Spleen (tissue), 11 donors: Measurements from ENCODE around the gene ELF2. TPM values are rescaled to one million over a fixed set of nuclear protein-coding genes. Genes with fewer than 3 reads are reported as not detected.
A peak's percentile ranks its signal among the peaks of the same experiment; 100 is the strongest.

ENCODE experiments used
- DNase-seq: peaks from one replicate; pipeline ENCODE4 v3.0.0-alpha.2; 2020
- H3K27ac ChIP-seq, 8 donors: fragments of 200-600 bp; sonication (generic) in 7 of 8; 1 replicate in 4 of 8; 2 replicates in 4 of 8; pipeline versions ENCODE4 v1.5.0 to v1.8.0; 2016 to 2021; ENCODE audit warnings: inconsistent platforms in 4 of 8, mild to moderate bottlenecking in 4 of 8, moderate library complexity in 1 of 8
- H3K27me3 ChIP-seq, 7 donors: fragments of 200-600 bp; sonication (generic) in 6 of 7; replicated peaks in 1 of 7; 1 replicate in 4 of 7; 2 replicates in 3 of 7; pipeline versions ENCODE4 v1.5.0 to v1.8.0; 2016 to 2021; ENCODE audit warnings: inconsistent platforms in 3 of 7, mild to moderate bottlenecking in 1 of 7
- H3K36me3 ChIP-seq, 6 donors: fragments of 200-600 bp; sonication (generic) in 5 of 6; 1 replicate in 4 of 6; 2 replicates in 2 of 6; pipeline versions ENCODE4 v1.5.0 to v1.8.0; 2016 to 2021; ENCODE audit warnings: inconsistent platforms in 2 of 6
- H3K4me1 ChIP-seq, 6 donors: fragments of 200-600 bp; sonication (generic) in 5 of 6; 1 replicate in 3 of 6; 2 replicates in 3 of 6; pipeline versions ENCODE4 v1.5.0 to v1.8.0; 2016 to 2021; ENCODE audit warnings: inconsistent platforms in 3 of 6
- H3K4me3 ChIP-seq, 8 donors: fragments of 200-600 bp; sonication (generic) in 7 of 8; 1 replicate in 4 of 8; 2 replicates in 4 of 8; pipeline versions ENCODE4 v1.5.0 to v1.8.0; 2016 to 2021; ENCODE audit warnings: inconsistent platforms in 4 of 8, mild to moderate bottlenecking in 4 of 8, moderate library complexity in 2 of 8
- H3K9me3 ChIP-seq, 8 donors: fragments of 200-600 bp; sonication (generic) in 7 of 8; 1 replicate in 4 of 8; 2 replicates in 4 of 8; pipeline versions ENCODE4 v1.5.0 to v1.8.0; 2016 to 2021; ENCODE audit warnings: inconsistent platforms in 4 of 8
- CTCF ChIP-seq, 11 experiments: fragments of 200-600 bp in 7 of 11; fragments of 450-650 bp in 4 of 11; sonication (generic) in 4 of 11; IDR thresholded peaks in 8 of 11; conservative IDR thresholded peaks in 3 of 11; 1 replicate in 7 of 11; 2 replicates in 4 of 11; pipeline versions ENCODE4 v1.4.0 to v1.8.0; 2016 to 2021; ENCODE audit warnings: antibody characterized with exemption in 11 of 11, inconsistent platforms in 4 of 11, mild to moderate bottlenecking in 1 of 11
- POLR2A ChIP-seq, 3 donors: fragments of 450-650 bp; IDR thresholded peaks; one replicate each; pipeline ENCODE4 v1.5.1; 2017; ENCODE audit warnings: antibody characterized with exemption in 3 of 3, mild to moderate bottlenecking in 1 of 3
- POLR2AphosphoS5 ChIP-seq, 3 donors: sonication (generic); formaldehyde crosslinking; IDR thresholded peaks; one replicate each; pipeline ENCODE4 v1.5.1; 2017; ENCODE audit warnings: antibody characterized with exemption in 3 of 3
- WGBS, 5 donors: extraction: QIAGEN DNeasy Blood & Tissue Kit in 3 of 5; methylation state at CpG; one replicate each; pipeline versions ENCODE4 v1.1.5 to v1.1.7; 2013 to 2018; 5-methylcytosine and 5-hydroxymethylcytosine counted together
- intact Hi-C: fragments of 100-400 bp; cut with DNase I; formaldehyde crosslinking; loops from one replicate; pipeline ENCODE4 v1.15.0; 2023; ENCODE audit warnings: low total_unique reads
- polyA plus RNA-seq, 3 donors: library from polyadenylated mRNA; stranded (reverse); fragments of 200-250 nt; gene quantifications; one replicate each; pipeline ENCODE4 v1.2.1, GENCODE V29; 2013
- total RNA-seq, 7 donors: library from RNA; depleted of rRNA in 3 of 7; stranded (reverse); fragments of >200 nt in 3 of 7; fragmentation: NEBNext Ultra II Directional in 4 of 7; extraction: Animal tissue kit (Norgen Biotek cat#: 25700) in 4 of 7; gene quantifications; one replicate each; pipeline versions ENCODE4 v1.1.0 to v1.2.1, GENCODE V29; 2016 to 2021
- donor health status: healthy with polysubstance abuse.
- donor health status: DM: no; HTN: no; CAD: no; lungs with moderate emphysema.
- donor health status: DM: no; HTN: no; CAD: no.
- donor health status: Bipolar disorder and iron deficiency.
- donor health status: healthy.
- donor health status: DM: no; HTN: no; CAD: no.
- donor health status: DM: yes; HTN: yes; CAD: no.

Gene ELF2
- total and polyA plus RNA-seq, 10 donors, result 13.0 to 85.8 (median 62.2) TPM

DNA sequence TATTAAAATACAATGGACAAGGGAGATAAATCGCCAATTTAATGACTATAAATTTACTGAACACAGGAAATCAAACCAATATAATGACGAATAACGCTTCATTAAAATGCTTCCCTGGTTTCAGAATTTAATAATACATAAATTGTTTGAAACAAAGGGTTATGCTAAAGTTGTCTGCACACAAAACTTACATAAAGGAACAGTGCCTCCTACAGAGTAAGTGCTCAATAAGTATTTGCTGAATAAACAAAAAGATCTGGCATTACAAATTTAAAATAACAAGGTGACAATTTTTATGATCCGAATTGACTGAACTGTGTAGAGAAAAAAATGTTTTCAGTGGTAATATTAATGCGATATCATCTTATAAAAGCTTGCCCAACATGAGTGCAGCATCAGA is 91.9 kb downstream of the ELF2 start:
- intact Hi-C loops, result loop anchor here (10.0 kb wide), 1 partner anchor 50 kb away; no protein-coding TSS in a partner anchor
- H3K4me3 ChIP-seq, result peak overlapping the region in 5 of 8 donors; percentile 85 to 96 (median 91)
- WGBS, 5 donors, result 54 to 64% (median 56%) methylated on average over 5 of the region's 5 CpGs
- peaks cover 17 to 41% (median 37%) of the 10 kb centered on the region in 6 donors for H3K4me1 ChIP-seq
- H3K27ac ChIP-seq, result peak overlapping the region; percentile 90 to 97 (median 96)
- no peaks in the 10 kb centered on the region for H3K27me3 ChIP-seq
- DNase-seq, result no peak
- TF ChIP-seq POLR2AphosphoS5 (IDR thresholded peaks at IDR 0.05) (no peak), CTCF (IDR thresholded peaks at IDR 0.05 in 8 of 11, conservative IDR thresholded peaks at IDR 0.05 in 3 of 11) (peak in 1 of 11 experiments; percentile 11)
- H3K9me3 ChIP-seq, result no peaks in the 10 kb centered on the region
- no peaks in the 10 kb centered on the region for H3K36me3 ChIP-seq

GRCh38 chr4:139084804-139085093 is 92.3 kb downstream of the ELF2 start:
- peaks cover 17 to 45% (median 41%) of the 10 kb centered on the region in 6 donors for H3K4me1 ChIP-seq
- WGBS, 5 donors, result 0 to 2% (median 2%) methylated on average over 2 of the region's 2 CpGs
- no peaks in the 10 kb centered on the region for H3K36me3 ChIP-seq
- TF ChIP-seq CTCF (IDR thresholded peaks at IDR 0.05 in 8 of 11, conservative IDR thresholded peaks at IDR 0.05 in 3 of 11) (no peak), POLR2AphosphoS5 (IDR thresholded peaks at IDR 0.05) (no peak), POLR2A (IDR thresholded peaks at IDR 0.05) (no peak)
- H3K9me3 ChIP-seq, result no peaks in the 10 kb centered on the region
- peak overlapping the region; percentile 57 to 96 (median 88) for H3K4me3 ChIP-seq
- H3K27me3 ChIP-seq, result no peaks in the 10 kb centered on the region
- peak overlapping the region; percentile 90 to 97 (median 96) for H3K27ac ChIP-seq
- DNase-seq, result no peak
- intact Hi-C loops, result loop anchor here (10.0 kb wide), 1 partner anchor 50 kb away; no protein-coding TSS in a partner anchor

DNA sequence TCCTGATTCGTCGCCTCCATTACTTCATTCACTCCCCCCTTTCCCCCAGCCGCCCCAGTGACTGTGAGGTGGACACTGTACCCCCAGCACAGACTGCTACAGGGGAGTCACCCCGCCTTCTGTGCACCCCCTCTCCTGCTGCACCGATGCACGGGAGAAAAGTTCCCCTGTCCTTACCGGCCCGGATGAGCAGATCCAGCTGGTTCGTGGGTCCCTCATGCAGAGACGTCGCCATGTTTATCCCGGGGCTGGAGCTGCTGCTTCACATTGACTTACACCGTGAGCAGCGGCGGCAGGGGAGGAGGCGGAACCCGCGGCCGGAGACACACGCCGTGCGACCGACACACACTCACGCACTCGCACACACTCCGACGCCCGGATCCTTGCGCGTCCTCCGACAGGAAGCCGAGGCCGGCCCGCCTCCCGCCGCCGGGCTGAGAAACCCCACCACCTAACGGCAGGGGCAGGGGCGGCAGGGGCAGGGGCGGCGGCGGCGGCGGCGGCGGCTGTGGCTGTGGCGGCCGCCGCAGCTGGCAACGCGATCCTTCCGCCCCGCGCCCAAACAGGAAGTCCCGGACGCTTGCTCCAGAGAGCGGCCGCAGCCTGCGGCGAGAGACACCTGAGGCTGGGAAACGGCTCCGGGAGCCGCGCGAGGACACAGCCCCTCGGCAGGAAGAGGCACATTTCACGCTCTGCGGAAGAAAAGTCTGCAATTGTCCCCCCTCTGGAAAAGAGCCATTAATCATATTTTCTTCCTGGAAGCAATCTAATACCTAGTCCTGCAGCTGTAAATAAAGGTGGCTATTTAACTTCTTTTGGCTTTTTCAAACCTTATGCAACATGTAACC is 92.8 kb downstream of the ELF2 start:
- peak overlapping the region; percentile 57 to 96 (median 88) for H3K4me3 ChIP-seq
- intact Hi-C loops, result loop anchor here (10.0 kb wide), 1 partner anchor 49 kb away; no protein-coding TSS in a partner anchor
- no peaks in the 10 kb centered on the region for H3K27me3 ChIP-seq
- WGBS, 5 donors, result 0 to 2% (median 1%) methylated on average over 23 to 68 of the region's 68 CpGs
- no peaks in the 10 kb centered on the region for H3K36me3 ChIP-seq
- TF ChIP-seq POLR2A (IDR thresholded peaks at IDR 0.05), result peak in 1 of 3 donors; percentile 7
- TF ChIP-seq POLR2AphosphoS5 (IDR thresholded peaks at IDR 0.05), result peak; percentile 88 to 94 (median 94)
- peak in 7 of 11 experiments; percentile 7 to 71 (median 51) for TF ChIP-seq CTCF (IDR thresholded peaks at IDR 0.05 in 8 of 11, conservative IDR thresholded peaks at IDR 0.05 in 3 of 11)
- no peaks in the 10 kb centered on the region for H3K9me3 ChIP-seq
- peak; percentile 97 for DNase-seq
- H3K4me1 ChIP-seq, result peaks cover 22 to 51% (median 47%) of the 10 kb centered on the region in 6 donors
- H3K27ac ChIP-seq, result peak overlapping the region; percentile 90 to 97 (median 96)

DNA sequence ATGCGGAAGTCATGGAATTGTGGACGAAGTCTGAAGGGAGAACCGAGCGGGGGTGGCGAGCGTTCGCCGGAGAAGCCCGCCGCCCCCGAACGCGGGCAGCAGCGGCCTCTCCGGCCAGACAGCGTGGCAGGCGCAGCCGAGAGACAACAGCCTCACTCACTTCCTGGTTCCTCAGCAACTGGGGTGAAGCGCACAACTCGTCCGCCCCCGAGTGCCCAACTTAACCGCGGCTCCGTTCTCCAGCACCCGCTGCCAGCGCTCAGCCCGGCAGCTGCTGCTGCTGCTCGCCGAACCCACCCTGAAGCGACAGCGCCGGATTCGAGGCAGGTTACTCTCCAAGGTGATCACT is 93.4 kb downstream of the ELF2 start:
- no peaks in the 10 kb centered on the region for H3K27me3 ChIP-seq
- H3K9me3 ChIP-seq, result no peaks in the 10 kb centered on the region
- intact Hi-C loops, result loop anchor here (10.0 kb wide), 1 partner anchor 49 kb away; no protein-coding TSS in a partner anchor
- H3K36me3 ChIP-seq, result no peaks in the 10 kb centered on the region
- H3K27ac ChIP-seq, result peak overlapping the region; percentile 90 to 97 (median 96)
- peak; percentile 94 for DNase-seq
- WGBS, 5 donors, result 0 to 2% (median 0%) methylated on average over 10 to 34 of the region's 34 CpGs
- peaks cover 27 to 57% (median 52%) of the 10 kb centered on the region in 6 donors for H3K4me1 ChIP-seq
- TF ChIP-seq POLR2AphosphoS5 (IDR thresholded peaks at IDR 0.05) (peak in 1 of 3 donors; percentile 79), CTCF (IDR thresholded peaks at IDR 0.05 in 8 of 11, conservative IDR thresholded peaks at IDR 0.05 in 3 of 11) (peak in 1 of 11 experiments; percentile 30), POLR2A (IDR thresholded peaks at IDR 0.05) (peak in 1 of 3 donors; percentile 28)
- H3K4me3 ChIP-seq, result peak overlapping the region; percentile 57 to 96 (median 88)
